NOMO-1 treated with dmso at 0.1 percent for 144 hours (cell line): Measurements from ENCODE around the gene PPARGC1A.

ENCODE experiments used
- DNase-seq: peaks from one replicate; lab custom pipeline; 2025; ENCODE audit not compliant: unreplicated experiment; lab: John Stamatoyannopoulos, UW

The PPARGC1A gene

DNA sequence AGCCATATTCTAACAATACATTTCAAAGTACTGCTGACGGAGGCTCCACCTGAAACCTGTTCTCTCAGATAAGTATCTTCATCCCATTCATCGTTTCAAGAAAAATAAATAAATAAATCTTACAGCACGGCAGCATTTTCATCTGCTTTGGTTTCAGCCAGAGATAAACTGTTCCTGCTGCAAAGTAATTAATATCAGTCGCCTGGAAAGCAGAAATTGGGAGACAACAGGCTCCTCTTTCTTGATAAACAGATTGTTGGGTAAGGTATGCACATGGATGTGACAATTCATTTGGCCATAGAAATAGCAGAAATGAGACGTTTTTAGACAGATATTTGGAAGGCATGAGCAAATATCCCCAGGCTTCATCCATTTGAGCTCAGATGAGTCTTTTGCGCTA, 110.4 kb downstream of the PPARGC1A start:
- no peak for DNase-seq

DNA sequence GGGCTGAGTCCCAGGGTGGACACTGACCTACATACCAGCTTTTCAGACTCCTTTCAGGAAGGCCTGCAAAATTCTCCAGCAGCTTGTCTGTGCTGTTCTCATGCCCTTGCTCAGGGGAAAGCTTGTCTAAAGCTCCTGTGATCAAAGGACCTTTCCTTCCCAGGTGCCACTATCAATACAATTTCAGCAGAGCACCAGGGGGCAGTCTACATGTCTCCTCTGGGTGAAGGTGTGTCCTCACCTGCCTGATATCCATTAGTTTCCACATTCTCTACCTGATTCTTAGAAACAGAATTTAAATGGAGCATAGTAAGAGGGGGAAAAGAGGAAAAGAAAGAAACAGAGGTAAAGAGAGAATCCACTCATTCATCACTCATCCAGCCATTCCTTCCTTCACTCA, 114.2 kb downstream of the PPARGC1A start:
- no peak for DNase-seq

DNA sequence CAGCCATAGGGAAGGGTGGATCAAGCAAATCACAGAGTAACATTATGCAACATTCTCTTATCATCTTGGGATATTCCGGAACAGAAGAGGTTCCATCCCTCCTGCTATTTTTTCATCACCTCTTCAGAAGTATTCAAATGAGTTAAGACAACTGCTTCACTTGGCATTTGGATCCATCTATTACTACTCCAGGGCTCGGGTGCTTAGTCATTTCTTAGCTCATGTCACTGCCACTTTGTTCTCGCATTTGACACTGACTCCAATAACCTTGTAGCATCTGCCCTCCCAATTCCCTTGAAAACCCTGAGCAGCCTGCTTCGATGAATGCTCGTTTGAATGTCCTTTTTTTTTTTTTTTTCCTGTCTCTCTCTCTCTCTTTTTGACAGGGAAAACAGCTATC, 114.9 kb downstream of the PPARGC1A start:
- no peak for DNase-seq

DNA sequence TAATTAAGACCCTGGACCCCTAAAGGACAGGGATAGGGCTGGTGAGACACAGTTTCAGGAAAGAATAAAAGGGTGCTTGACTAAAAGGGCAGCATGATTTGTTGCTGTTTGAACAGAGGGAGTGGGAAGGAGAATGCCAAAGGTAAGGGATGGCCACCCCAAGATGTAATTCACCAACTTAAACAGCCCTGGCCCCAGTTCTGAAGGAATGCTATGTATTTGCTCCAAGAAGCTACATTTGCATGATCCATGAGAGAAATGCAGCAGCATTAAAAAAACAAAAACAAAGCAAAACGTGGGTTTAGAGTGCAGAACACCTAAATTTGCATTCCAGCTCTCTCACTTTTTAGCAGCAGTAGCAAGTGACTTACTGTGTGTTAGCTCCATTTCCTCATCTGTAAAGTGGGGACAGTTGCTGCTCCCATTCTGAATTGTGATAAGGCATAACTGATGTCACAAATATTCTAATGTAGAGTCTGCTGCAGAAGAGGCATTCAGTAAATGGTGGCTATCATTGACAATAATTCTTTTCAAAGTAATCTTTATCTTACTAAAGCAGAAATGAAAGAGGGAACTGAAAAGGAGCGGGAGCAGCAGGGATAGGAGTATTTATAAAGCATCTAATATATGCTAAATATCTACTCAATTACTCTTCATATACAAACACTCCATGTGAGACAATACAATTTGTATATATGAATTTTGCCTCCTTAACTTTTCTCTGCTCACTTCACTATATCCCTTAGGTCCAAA, 115.8 kb downstream of the PPARGC1A start:
- DNase-seq = no peak

DNA sequence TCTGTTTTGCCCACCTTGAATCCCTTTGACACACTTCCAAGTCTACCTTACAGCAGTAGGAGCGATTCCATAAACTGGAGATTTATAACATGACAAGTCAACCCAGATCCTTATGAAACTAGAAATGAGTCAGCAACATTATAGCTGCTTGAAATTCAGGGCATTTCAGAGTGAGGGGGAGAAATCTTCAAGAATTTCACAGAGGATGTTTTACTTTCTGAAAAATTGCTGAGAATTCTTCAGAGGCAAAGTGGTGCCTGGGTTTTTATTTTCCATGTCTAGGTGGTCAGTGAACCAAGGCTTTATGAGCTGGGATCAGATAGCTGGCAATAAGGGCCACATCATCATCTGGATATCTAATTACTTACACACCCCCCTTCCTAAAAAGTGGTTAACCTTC, 119.8 kb downstream of the PPARGC1A start:
- DNase-seq = no peak

DNA sequence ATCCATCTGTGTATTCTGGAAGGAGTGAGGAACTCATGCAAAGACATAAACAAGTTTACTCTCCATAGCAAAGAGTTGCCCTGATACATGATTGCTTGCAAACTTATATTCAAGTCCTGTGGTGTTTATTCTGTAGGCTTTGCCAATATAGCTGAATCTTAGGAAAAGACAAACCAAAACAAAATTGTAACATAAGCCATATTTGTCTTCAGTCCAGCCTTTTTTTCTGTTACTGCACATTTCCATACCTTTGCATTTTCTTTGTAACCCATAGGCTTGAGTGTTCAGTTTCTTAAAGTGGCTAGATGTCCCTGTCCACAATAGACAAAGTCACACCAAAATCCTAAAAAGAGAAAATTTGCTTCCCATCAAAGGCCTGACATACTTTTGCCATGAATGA, 120.4 kb downstream of the PPARGC1A start:
- DNase-seq = no peak

DNA sequence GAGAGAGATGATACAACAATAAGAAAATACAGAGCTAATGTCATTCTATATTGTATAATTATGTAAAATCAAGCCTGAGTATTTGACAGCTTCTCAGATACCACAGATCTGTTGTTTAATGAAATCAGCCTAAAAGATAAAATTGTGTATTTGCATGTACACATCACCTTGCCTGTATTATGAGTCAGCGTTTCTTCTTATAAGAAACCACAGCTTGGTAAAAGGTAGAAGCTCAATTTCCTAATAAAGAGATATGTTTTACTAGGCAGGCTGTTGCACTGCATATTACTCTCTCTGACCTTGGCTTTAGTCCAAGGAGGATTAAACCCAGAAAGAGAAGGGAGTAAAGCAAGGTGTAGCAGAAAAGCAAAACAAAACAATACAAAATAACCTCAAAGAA, 121.3 kb downstream of the PPARGC1A start:
- no peak for DNase-seq

DNA sequence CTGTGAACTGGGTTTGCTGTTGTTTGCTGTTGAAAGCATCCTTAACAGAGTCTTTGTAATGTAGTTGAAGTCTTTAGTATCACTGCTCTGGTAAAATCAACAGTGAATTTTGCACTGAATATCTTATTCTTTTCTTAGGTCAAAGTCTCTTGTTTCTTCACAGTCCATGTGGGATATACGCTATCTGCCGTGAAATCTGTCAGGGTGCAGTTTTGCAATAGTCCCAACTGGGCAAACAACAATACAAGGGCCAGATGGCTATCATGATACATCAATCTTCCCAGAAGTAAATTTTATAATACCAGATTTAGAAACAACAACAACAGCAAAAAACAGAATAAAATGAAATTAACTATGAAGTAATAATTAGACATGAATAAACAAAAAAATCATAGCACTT, 123.5 kb downstream of the PPARGC1A start:
- no peak for DNase-seq

DNA sequence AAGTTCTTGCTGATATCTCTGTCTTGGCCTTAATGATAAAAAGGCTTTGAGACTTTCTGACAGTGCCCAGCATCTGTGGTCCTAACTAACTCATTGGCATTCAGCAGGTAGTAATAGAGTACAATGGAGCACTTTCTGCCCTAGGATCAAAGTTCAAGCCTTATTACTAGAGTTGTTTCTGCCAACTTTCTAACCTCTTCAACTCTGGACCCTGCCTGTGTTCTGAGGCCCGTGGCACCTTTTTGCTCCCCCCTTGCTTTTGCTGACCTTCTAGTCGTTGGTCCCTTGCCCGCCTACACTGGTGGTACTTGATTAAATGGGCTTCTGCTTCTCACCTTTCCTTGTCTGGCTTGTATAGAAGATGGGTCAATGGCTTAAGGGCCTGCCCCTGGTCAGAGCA, 126.3 kb downstream of the PPARGC1A start:
- no peak for DNase-seq

DNA sequence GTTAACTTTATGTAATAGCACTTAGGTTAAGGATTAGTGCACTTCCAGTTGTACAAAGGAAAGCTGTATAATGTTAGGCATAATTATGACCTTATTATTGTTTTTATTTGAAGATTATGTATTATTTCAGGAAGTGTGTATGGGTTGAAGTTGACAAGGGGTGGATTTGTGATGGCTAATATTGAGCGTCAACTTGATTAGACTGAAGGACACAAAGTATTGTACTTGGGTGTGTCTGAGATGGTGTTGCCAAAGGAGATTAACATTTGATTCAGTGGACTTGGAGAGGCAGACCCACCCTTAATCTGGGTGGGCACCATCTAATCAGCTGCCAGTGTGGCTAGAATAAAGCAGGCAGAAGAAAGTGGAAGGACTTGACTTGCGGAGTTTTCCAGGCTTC, 127.3 kb downstream of the PPARGC1A start:
- no peak for DNase-seq

DNA sequence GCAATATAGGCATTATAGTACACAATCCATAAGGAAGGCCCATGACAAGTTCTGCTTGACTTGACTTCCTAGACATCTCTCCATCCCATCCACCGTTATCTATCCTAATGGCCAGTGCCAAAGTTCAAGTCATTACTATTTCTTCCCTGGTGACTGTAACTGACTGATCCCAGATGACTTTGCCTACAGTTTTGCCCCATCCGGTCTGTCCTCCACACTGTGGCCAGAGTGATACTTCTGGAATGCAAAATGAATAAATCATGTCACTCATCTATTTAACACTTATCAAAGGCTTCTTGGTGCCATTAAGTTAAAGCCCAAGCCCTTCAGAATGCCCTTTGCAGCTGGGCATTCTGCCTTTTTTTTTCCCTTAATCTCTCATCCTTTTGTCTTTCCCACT, 130.8 kb downstream of the PPARGC1A start:
- no peak for DNase-seq

DNA sequence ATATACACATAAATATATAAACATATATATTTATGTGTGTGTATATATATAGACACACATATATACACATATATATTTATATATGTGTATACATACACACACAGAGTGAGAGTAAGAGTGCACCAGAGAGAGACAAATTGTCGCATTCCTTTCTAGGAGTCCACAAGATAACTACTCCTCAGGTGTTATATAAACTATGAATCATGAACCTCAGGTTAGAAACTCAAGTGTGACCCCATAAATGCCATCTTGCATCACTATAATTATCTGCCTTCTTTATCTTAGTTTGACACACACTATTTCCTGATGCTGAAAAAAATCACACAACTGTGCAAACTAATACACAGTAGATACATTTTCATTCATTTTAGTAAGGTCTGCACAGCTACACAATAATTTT, 135.2 kb downstream of the PPARGC1A start:
- DNase-seq = no peak

DNA sequence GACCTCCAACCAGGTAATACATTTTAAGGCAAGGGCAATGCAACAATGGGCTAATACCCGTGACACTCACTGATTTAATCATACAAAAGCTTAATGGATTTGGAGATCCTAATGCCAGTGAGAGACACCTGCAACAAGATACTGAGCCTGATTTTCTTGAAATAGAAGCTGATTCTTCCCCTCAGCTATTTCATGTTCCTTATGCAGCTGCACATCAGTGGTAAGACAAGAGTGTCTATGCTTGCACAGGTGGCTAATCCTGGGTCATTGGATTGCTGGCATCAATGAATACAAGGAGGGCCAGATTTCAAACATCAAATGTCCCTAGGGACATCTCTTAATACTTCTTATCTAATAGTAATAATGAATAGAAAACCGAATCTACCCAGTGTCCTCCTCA, 139.7 kb downstream of the PPARGC1A start:
- DNase-seq = no peak

DNA sequence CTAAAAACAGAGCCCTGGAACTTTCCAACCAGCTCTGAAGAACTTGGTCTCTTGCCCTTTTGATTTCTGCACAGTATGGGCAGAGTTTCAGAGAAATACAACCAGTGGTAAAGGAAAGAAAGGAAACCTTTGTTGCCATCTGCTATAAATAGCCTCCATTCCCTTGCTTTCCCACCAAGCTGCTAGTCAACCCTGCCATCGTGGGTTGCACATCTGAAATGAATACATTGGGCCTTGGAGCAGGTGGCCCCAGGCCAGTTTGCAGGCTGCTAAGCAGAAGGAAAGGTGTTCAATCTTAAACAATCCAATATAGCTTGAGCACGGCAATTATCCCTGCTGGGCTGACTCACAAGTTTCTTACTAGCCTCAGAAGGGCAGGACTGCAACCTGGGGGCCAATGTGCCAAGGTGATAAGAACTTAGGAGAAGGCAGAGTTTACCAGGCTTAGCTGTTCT, 142.5 kb downstream of the PPARGC1A start:
- no peak for DNase-seq

DNA sequence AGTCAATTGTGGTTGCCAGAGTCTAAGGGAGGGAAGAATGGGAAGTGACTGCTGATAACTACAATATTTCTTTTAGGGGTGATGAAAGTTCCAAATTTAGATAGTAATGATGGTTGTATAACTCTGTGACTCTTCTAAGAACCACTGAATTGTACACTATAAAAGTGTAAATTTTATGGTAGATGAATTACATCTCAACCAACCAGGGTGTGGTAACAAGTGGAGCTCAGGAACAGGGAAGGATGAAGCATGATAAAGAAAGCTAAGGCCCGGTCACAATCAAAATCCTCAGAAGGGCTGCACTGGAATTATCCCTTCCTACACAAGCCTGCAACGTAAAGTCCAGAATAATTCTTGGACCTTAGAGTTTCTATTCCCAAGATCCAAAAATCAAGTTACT, 143.2 kb downstream of the PPARGC1A start:
- DNase-seq = no peak

DNA sequence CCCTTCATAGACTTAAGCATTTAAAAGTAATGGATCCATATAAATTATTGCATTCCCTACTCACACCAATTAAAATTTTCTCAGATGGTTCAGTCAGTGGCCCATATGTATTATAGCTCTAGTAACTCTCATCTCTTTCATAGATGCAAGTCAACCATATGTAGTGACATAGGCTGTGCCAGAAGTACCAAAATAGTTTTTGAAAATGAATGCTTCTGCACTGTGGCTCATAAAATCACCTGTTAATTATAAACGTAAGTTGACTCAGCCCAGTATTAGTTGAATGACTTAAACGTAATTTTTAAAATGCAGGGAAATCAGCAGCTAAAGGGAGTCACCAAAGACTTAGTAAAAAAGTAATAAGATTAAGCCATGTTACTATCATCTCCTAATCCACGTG, 143.8 kb downstream of the PPARGC1A start:
- no peak for DNase-seq

DNA sequence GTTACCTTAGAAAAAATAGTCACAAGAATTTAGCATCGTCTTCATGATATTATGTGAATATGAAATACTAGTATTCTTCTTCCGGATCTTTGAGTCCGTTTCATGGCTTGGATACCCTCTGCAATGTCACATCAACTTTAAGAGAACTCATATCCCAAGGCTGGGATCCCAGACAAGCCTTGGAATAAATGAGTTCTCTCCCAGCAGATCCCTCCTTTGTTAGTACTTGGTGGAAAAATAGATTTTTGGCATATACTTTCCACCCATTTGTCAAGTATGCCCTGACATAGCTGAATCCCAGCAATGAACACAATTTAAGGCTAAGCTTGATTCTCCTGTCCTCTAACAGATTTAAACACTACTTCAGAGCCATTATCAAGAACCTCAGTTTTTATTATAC, 144.5 kb downstream of the PPARGC1A start:
- no peak for DNase-seq
